Lower leg skin (tissue), 3 donors: ENCODE measurements around the gene SNRNP70.

Experiments
- CTCF ChIP-seq, 3 donors: fragments of 450-650 bp; IDR thresholded peaks; one replicate each; pipeline ENCODE4 v1.5.1; 2016; ENCODE audit warnings: antibody characterized with exemption in 3 of 3, mild to moderate bottlenecking in 3 of 3, moderate library complexity in 2 of 3
- POLR2A ChIP-seq, 2 donors: fragments of 450-650 bp; IDR thresholded peaks; one replicate each; pipeline ENCODE4 v1.6.1; 2016 to 2017; ENCODE audit warnings: antibody characterized with exemption in 2 of 2, mild to moderate bottlenecking in 1 of 2, moderate library complexity in 1 of 2

GRCh38 chr19:49067554-49067953 lies 17.7 kb upstream of the SNRNP70 start:
- TF ChIP-seq CTCF (IDR thresholded peaks at IDR 0.05), result no peak
- no peak for TF ChIP-seq POLR2A (IDR thresholded peaks at IDR 0.05)
